ENCODE data around the gene CIROP. TPM values are rescaled to one million over a fixed set of nuclear protein-coding genes. Genes with fewer than 3 reads are reported as not detected.

The CIROP gene
- total and polyA plus RNA-seq, 2 donors (not counting 1 experiment from before 2014, with no cell fraction given), result not detected

GRCh38 chr14:23112359-23113178 is 7.8 kb upstream of the CIROP start:
- H3K9ac ChIP-seq (ENCODE audit: low read length), result no peak overlapping the region
- peaks cover 0 to 30% (median 11%) of the 10 kb centered on the region in 4 experiments for H3K27me3 ChIP-seq (replicated peaks in 1 of 4; ENCODE audit: control extremely low read depth in 1 of 4, control insufficient read depth in 3 of 4, insufficient read depth in 4 of 4, low read length in 3 of 4)
- ATAC-seq (ENCODE audit: low read depth) (no peak), DNase-seq (no peak)
- no peaks in the 10 kb centered on the region for H3K79me2 ChIP-seq (ENCODE audit: control insufficient read depth, insufficient read depth, low read length)
- H3K9me3 Mint-ChIP-seq (ENCODE audit: insufficient read depth), result no peaks in the 10 kb centered on the region
- no peaks in the 10 kb centered on the region for H3K4me1 ChIP-seq (ENCODE audit: control insufficient read depth in 2 of 2, insufficient read depth in 2 of 2, low read length in 2 of 2)
- no peak overlapping the region for H3K4me3 ChIP-seq (ENCODE audit: control extremely low read depth in 1 of 5, extremely low read depth in 1 of 5, insufficient read depth in 1 of 5, low read depth in 2 of 5, low read length in 4 of 5)
- H3K9me3 ChIP-seq (ENCODE audit: control extremely low read depth in 1 of 3, control insufficient read depth in 2 of 3, insufficient read depth in 1 of 3, low read length in 2 of 3), result peaks cover 0 to 7% (median 0%) of the 10 kb centered on the region in 3 donors
- H2AFZ ChIP-seq (ENCODE audit: insufficient read depth, low read depth, low read length, poor library complexity, severe bottlenecking), result no peak overlapping the region
- H3K27me3 Mint-ChIP-seq, result peaks cover 19% of the 10 kb centered on the region
- 27% methylated on average over 10 of the region's 12 CpGs for WGBS (ENCODE audit: insufficient coverage)
- POLR2A ChIA-PET, result no interaction called here
- no peak overlapping the region for H3K4me3 Mint-ChIP-seq
- intact Hi-C loops (cut with micrococcal nuclease), result no loop called here
- no peaks in the 10 kb centered on the region for H4K20me1 ChIP-seq (ENCODE audit: control insufficient read depth, insufficient read depth, low read length, poor library complexity, severe bottlenecking)
- no peak overlapping the region for H3K4me2 ChIP-seq (replicated peaks; ENCODE audit: low read depth, low read length, poor library complexity, severe bottlenecking)
- H3K27ac Mint-ChIP-seq, result no peak overlapping the region
- CTCF ChIA-PET, result interaction anchor here (1.0 to 1.4 kb wide), 3 partner anchors 9 to 44 kb away, joined by 3 to 5 read pairs (median 3); no protein-coding TSS in a partner anchor
- TF ChIP-seq CTCF (IDR thresholded peaks at IDR 0.05) (no peak), EZH2 (IDR thresholded peaks at IDR 0.05; ENCODE audit: borderline replicate concordance, insufficient read depth, low read depth, low read length, poor library complexity, severe bottlenecking) (no peak)
- no peaks in the 10 kb centered on the region for H3K36me3 ChIP-seq (replicated peaks in 1 of 2; ENCODE audit: control extremely low read depth in 1 of 2, control insufficient read depth in 1 of 2, extremely low read depth in 1 of 2, insufficient read depth in 2 of 2, low read length in 1 of 2)
- H3K27ac ChIP-seq (ENCODE audit: low read length in 2 of 2), result no peak overlapping the region
- H3K4me1 Mint-ChIP-seq, result no peaks in the 10 kb centered on the region
